CD4-positive, alpha-beta T cell treated with Interleukin-17A for 4 hours (primary cell): ENCODE data around the gene FUT1.
"Not testable (repeated sequence)": the region's sequence is repeated elsewhere in the genome, so short reads cannot be mapped to it uniquely, and the experiment has no call there.

Experiments used
- DNase-seq: peaks from one replicate; pipeline ENCODE4 v3.0.0-alpha.2; 2020; ENCODE audit warnings: mixed read lengths

FUT1 gene

DNA sequence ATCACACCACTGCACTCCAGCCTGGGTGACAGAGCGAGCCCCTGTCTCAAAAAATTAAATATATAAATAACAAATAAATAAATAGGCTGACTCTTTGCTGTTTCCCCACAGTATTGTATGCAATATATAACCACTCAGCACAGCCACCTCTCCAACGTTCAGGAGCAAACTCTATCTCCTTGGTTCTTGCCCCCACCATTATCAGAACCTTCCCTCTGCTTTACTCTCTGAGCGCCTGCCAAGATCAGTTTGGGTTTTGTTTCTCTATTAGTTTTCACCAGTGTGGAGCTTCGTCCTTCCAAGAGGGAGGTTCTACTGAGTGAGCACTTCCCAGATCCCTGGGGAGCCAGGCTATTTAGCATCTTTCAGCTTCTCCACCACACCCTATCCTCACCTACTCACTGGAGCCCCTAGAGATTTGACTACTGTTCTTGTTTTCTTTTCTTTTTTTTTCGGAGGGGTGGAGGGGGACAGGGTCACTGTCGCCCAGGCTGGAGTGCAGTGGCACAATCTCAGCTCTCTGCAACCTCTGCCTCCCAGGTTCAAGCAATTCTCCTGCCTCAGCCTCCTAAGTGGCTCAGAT is 15.8 kb upstream of the FUT1 start:
- DNase-seq: not testable (repeated sequence)

DNA sequence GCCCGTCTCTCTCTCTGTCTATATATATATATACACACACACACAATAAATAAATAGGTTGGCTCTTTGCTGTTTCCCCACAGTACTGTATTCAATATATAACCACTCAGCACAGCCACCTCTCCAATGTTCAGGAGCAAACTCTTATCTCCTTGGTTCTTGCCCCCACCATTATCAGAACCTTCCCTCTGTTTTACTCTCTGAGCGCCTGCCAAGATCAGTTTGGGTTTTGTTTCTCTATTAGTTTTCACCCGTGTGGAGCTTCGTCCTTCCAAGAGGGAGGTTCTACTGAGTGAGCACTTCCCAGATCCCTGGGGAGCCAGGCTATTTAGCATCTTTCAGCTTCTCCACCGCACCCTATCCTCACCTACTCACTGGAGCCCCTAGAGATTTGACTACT is 13.4 kb upstream of the FUT1 start:
- not testable (repeated sequence) for DNase-seq

DNA sequence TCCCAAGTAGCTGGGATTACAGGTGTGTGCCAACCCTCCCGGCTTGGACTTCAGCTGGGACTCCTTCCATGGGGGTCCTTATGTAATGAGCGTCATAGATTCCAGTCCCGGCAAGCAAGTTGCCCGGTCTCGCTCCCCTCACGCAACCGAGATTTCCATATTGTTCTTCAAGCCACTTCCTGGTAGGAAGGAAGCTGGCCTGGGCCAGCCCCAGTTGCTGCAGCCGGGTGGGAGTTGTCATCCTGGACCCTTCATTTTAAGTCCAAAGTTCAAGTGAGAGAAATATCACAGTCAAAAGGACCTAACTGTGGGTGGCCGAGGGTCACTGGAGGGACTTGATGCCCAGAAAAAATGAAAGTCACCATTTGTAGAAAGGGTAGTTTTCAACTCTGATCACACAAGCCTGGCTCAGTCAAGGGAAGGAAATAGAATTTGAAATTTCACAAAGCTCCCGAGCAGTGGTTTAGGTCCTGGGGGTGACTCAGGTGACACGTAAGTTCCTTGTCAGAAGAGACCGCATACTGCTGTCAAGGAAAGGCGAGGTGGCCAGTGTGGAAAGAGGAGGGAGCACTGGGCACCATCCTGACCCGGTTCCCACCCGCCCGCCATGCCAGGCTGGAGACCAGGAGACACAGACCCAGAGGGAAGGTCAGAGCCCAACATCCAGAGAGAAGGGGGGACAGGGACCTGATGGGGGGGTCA is 8.2 kb upstream of the FUT1 start:
- no peak for DNase-seq

DNA sequence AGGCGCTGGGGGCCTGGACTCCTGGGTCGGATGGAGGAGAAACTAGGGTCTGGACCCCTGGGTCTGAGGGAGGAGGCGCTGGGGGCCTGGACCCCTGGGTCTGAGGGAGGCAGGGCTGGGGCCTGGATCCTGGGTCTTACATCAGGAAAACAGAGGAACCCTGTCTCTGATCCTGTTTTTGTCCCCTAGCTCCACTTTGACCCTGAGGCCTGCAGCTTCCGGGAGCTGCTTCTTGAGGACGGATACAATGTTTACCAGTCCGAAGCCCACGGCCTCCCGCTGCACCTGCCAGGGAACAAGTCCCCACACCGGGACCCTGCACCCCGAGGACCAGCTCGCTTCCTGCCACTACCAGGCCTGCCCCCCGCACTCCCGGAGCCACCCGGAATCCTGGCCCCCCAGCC is 5.3 kb upstream of the FUT1 start:
- DNase-seq: no peak

DNA sequence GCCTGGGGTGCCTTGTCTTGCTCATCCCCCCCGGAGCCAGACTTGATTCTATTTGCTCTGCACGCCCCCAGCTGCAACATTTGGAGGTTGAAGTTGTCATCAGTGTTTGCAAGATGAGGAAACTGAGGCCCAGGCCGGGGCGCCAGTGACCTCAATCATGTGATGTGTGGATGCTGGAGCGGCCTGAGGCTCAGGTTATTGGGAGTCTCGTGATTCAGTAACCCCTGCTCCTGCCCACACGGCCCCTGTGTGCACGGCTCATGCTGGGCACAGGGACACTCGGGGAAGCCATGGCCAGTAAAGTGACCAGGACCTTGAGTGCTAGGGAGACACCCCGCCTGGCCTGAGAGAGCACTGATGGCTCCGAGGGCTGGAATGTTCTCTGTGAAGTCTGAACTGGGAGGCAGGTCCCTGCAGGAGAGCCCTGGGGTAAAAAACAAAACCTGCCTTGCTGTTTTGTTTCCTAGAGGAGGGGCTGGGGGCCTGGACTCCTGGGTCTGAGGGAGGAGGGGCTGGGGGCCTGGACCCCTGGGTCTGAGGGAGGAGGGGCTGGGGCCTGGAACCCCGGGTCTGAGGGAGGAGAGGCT is 4.7 kb upstream of the FUT1 start:
- no peak for DNase-seq

DNA sequence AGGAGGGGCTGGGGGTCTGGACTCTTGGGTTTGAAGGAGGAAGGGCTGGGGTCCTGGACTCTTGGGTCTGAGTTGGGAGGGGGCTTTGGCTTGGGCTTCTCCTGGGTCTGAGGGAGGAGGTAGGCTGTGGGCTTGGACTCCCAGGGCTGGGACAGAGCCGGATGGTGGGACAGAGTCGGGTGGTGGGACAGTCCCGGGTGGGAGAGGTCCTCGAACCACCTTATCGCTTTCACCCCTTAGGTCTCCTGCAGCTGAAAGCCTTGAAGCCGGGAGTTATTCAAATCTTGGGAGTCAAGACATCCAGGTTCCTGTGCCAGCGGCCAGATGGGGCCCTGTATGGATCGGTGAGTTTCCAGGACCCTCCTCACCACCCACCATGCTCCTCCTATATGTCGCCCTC is 4.2 kb upstream of the FUT1 start:
- DNase-seq: no peak

DNA sequence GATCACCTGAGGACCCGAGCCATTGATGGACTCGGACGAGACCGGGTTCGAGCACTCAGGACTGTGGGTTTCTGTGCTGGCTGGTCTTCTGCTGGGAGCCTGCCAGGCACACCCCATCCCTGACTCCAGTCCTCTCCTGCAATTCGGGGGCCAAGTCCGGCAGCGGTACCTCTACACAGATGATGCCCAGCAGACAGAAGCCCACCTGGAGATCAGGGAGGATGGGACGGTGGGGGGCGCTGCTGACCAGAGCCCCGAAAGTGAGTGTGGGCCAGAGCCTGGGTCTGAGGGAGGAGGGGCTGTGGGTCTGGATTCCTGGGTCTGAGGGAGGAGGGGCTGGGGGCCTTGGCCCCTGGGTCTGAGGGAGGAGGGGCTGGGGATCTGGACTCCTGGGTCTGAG is 3.8 kb upstream of the FUT1 start:
- no peak for DNase-seq

DNA sequence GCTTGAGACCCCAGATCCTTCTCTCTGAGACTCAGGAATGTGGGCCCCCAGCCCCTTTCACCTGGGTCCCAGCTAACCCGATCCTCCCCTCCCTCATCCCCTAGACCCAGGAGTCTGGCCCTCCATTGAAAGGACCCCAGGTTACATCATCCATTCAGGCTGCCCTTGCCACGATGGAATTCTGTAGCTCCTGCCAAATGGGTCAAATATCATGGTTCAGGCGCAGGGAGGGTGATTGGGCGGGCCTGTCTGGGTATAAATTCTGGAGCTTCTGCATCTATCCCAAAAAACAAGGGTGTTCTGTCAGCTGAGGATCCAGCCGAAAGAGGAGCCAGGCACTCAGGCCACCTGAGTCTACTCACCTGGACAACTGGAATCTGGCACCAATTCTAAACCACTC is 3.3 kb upstream of the FUT1 start:
- no peak for DNase-seq

DNA sequence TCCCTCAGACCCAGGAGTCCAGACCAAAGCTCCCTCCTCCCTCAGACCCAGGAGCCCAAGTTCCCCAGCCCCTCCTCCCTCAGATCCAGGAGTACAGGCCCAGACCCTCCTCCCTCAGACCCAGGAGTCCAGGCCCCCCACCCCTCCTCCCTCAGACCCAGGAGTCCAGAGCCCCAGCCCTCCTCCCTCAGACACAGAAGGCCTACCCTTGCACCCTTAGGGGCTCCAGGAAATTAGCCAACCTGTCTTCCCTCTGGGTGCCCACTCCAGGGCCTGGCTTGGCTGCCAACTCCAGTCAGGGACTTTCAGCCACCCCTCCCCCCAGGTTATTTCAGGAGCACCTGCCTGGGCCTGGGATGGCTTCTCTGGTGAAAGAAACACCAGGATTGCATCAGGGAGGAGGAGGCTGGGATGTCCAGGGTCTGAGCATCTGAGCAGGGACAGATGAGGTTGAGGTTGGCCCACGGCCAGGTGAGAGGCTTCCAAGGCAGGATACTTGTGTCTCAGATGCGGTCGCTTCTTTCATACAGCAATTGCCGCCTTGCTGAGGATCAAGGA is 2.7 kb upstream of the FUT1 start, which contains the start of gene FGF21:
FGF21 (plus strand) TSS at position 441 of the 558 bp plus-strand sequence. CDS start 713 bp downstream, outside the sequence.
- no peak for DNase-seq

DNA sequence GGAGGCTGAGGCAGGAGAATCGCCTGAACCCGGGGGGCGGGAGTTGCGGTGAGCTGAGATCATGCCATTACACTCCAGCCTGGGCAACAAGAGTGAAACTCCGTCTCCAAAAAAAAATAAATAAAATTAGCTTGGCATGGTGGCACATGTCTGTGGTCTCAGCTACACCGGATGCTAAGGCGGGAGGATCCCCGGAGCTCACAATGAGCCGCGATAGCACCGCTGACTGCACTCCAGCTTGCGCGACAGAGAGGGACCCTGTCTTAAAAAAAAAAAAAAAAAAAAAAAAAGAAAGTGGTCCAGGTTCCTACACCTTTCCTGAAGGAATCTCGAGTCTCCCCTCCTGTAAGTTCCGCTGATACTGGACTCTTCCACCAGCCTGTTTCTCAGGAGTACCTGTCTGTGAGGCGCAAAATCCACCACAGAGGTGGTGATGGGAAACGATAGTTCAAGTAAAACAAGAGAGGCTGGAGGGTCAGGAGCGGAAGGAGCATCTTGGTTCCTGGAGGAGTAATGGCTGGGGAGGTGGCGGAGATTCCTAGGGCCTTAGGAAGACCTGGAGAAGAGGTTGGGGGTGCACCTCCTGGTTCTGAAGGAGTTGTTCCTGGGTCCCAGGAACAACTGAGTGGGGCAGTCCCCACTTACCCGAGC is 471 bp downstream of the FUT1 start:
- peak; percentile 30 for DNase-seq

DNA sequence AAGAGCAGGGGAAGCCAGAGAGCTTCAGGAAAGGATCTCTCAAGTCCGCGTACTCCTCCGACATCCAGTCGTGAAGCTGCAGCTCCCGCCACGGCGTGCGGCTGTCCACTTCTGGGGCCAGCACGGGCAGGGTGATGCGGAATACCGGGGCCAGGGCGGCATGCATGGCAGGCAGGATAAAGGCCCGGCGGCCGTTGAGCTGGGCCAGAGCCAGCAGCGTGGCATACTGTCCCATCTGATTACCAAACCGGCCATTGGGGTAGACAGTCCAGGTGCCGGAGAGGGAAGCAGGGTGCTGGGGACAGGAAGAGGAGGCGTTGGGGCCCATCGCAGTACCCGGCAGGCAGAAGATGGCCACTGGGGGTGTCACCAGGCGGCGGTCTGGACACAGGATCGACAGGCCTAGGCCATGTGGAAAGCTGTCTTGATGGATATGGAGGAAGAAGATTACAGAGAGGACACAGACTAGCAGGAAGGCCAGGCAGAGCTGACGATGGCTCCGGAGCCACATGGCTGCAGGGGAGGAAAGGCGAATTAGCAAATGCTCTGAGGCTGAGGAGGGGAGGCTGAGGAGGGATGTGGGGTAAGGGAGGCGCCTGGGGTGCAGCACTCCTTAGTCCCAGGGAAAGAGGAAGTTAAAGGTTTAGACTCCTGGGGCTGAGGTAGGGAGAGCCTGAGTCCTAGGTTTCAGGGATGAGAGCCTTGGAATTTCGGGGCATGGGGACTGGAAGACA is 1.5 kb downstream of the FUT1 start:
- DNase-seq: no peak

DNA sequence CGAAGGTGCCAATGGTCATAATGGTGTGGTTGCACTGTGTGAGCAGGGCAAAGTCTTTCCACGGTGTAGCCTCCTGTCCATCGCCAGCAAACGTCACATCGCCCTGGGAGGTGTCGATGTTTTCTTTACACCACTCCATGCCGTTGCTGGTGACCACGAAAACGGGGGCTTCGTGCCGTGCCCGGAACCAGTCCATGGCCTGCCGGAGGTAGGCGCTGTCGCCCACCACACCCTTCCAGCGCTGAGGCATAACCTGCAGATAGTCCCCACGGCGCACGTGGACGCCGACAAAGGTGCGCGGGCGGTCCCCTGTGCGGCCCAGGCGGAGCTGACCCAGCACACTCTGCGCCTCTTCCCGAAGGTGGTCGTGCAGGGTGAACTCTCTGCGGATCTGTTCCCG is 2.1 kb downstream of the FUT1 start:
- DNase-seq: no peak

DNA sequence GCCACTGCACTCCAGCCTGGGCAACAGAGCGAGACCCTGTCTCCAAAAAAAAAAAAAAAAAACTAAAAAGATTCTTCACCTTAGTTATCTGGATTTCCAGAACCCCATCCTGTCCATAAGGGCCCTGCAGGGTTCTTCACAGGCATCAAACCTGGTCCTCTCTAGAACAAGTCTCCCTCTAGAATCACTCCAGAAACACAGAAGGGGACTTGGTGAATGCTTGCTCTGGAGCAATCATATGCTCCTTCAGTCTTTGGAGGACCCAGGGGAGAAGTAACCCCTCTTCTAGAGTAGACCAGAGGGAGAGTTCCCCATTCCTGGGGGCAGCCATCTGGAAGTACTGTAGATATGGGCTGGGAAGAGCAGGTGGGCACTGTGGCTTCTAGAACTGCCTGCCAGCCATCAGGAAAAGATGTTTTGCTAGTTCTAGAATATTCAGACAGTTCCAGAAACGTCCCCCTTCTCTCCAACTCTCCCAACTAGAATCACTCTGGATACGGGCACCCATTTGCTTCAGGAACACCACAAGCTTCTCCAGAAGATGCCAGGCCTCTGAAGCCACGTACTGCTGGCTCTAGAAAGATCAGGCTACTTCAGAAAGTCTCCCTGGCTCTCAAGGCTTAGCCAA is 2.8 kb downstream of the FUT1 start:
- DNase-seq: no peak

DNA sequence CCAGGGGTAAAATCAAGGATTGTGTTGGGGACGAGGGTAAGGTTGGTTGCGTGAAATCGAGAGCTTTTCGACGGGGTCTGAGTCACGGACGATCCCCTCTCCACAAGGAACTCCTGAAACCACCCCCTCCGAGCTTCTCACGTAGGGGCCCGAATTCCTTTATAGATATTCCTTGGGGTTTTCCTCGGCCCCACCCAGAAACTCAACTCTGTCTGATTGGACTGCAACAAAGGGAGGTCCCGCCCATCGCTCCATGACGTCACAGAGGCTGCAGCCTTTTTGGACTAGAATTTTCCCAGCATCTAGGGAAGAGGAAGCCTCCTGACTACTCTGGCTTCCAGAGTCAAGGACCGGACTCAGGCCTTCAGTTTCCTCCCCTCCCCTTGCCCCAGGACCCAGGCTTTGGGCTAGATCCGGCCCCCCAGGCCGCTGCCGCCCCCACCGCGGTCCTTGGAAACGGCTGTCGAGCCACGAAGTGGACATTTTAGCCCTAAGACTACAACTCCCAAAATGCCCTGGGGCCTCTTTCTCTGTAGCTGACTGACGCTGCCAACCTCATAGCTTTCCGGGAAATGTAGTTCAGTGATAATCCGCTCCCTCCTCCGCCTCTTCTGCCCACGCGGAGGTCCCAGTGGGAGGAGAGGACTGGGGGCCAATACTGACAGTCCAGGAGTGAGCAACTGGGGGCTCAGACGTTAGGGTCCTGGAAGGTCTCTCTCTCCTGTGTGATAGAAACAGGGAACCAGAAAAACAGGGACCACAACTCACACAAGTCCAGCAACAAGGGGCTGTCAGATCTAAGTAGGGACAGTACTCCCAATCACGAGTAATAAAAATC is 5.5 kb downstream of the FUT1 start, which contains the start of gene IZUMO1:
IZUMO1 (minus strand) TSS at position 172 of the 838 bp plus-strand sequence. CDS start 1,050 bp downstream, outside the sequence.
- DNase-seq: peak; percentile 55

DNA sequence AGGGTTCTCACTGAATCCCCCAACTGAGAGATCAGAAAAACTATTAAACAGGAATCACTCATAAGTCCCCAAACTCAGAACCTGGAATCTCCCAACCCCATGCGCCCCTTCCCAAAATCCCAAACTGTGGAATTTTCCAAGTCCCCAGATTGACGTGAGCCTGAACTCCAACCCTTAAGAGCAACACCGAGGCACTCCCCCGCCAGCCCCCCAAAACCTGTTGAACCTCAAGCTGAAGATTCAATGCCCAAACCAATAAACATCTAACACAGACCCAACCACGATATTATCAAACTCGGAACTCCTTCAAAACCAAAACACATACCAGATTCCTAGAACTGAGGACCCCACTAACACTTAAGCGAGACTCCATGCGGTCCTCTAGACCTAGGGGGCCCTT is 6.3 kb downstream of the FUT1 start:
- no peak for DNase-seq

DNA sequence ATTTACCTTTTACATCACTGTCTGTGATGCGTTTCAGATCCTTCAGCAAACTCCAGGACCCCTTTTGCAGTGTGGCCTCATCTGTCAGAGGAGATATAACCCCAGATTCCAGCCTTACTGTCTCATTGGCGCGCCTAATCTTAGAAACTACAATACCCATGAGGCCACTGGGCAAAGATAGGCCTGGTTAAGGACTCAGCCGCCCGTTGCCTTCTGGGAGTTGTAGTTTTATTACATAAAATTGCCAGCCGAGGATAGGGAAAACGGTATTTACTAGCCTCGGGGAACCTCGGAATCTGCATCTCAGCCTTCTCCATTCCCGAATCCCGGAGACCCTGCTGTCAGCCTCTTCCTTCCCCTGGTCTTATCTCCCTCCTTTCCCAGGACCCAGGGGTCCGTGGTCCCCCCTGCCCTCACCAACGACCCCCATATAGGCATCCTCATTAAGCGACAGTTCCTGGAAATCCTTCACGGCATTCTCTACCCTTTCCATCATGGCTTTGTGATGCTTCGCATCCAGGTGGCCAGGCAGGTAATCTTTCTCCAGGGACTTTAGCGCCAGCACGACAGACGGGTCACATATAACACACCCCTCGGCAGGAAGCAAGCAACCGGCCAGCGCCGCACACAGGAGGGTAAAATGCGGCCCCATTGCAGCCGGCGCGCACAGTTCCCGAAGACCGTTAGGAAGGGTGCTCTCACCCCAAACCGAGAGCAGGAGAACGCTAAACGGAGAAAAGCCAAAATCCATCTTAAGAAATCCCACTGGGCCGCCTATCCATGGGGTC is 7.0 kb downstream of the FUT1 start:
- DNase-seq: peak; percentile 63

DNA sequence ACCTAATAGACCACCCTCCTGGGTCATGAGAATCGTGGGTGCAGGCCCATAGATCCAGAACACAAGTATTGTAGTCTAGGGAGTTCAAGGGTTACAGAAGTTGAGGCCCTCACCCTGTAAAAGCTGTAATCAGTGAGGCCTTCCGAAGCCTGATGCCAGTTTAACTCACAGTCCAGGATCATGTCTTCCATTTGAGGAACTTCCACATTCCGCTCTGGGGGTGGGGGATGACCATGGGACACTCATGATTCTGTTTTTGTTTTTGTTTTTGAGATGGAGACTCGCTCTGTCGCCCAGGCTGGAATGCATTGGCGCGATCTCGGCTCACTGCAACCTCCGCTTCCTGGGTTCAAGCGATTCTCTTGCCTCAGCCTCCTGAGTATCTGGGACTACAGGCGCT is 10.3 kb downstream of the FUT1 start:
- DNase-seq: no peak

DNA sequence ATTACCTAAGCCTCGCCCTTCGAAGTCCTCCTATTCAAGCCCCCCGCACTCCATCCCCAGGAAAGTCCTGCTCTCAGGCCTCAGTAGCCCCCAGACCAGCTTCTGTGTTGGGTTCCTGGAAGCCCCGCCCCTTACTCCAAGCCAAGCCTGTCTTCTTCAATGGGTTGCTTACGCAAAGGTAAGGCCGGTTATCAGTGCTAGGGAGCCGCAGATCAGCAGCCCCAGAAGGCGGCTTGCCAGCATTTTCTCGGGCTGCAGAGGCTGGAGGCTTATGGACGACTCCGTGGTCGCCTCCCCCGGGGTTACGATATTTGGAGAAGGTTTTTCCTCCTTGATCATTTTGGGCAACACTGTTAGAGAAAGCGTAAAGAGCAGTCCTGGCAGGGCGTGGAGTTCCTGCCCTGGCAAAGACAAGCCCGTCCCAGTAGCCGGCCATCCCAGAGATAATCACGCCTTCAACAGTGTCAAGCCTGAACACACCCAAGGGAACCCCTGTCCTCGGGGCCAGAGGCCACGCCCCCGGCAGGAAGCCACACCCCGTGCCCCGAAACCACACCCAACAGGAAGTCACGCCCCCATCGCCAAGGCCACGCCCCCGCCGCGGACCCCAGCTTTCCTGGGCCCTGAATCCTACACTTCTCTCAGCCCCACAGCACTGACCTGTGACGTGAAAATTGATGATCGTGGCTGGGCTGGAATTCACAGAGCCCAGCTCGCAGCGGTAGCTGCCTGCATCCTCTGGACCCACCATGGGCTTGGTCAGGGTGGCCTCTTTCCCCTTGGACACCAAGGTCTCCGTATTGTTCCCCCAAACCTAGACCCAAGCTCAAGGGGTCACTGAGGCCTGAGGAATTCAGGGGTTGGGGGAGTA is 11.1 kb downstream of the FUT1 start:
- DNase-seq: peak; percentile 25
